Adrenal gland (tissue), 12 donors: Measurements from ENCODE around the gene LENG9. TPM values are rescaled to one million over a fixed set of nuclear protein-coding genes. Genes with fewer than 3 reads are reported as not detected.

Experiments used
- DNase-seq, 7 donors: peaks; one replicate each; pipeline ENCODE4 v3.0.0-alpha.2; 2019 to 2020
- H3K27ac ChIP-seq, 5 donors: fragments of 200-600 bp; sonication (generic) in 4 of 5; 1 replicate in 3 of 5; 2 replicates in 2 of 5; pipeline versions ENCODE4 v1.5.1 to v1.8.0; 2016 to 2020; ENCODE audit warnings: mild to moderate bottlenecking in 1 of 5
- H3K27me3 ChIP-seq: fragments of 200-600 bp; 2 replicates; pipeline ENCODE4 v1.8.0; 2021
- H3K36me3 ChIP-seq, 2 donors: fragments of 200-600 bp; replicated peaks in 1 of 2; 1 replicate in 1 of 2; 2 replicates in 1 of 2; pipeline versions ENCODE4 v1.5.1 to v1.8.0; 2018 to 2022
- H3K4me1 ChIP-seq, 2 donors: fragments of 200-600 bp; replicated peaks in 1 of 2; 1 replicate in 1 of 2; 2 replicates in 1 of 2; pipeline versions ENCODE4 v1.5.1 to v1.8.0; 2018 to 2021
- H3K4me3 ChIP-seq, 4 donors: fragments of 200-600 bp; sonication (generic) in 3 of 4; one replicate each; pipeline ENCODE4 v1.5.1; 2016 to 2018
- H3K9me3 ChIP-seq, 3 donors: fragments of 200-600 bp; sonication (generic) in 1 of 3; replicated peaks in 1 of 3; 1 replicate in 2 of 3; 2 replicates in 1 of 3; pipeline versions ENCODE4 v1.5.1 to v1.8.0; 2016 to 2021
- CTCF ChIP-seq, 6 experiments: fragments of 450-650 bp in 4 of 6; fragments of 200-600 bp in 2 of 6; sonication (generic) in 1 of 6; IDR thresholded peaks; 1 replicate in 5 of 6; 2 replicates in 1 of 6; pipeline versions ENCODE4 v1.5.1 to v1.8.0; 2016 to 2021; ENCODE audit warnings: antibody characterized with exemption in 6 of 6, mild to moderate bottlenecking in 2 of 6, moderate library complexity in 1 of 6
- POLR2A ChIP-seq, 2 donors: fragments of 450-650 bp; IDR thresholded peaks; one replicate each; pipeline ENCODE4 v1.6.1; 2017; ENCODE audit warnings: antibody characterized with exemption in 2 of 2, mild to moderate bottlenecking in 2 of 2, moderate library complexity in 1 of 2
- whole genome bisulfite sequencing, 4 donors: extraction: QIAGEN DNeasy Blood & Tissue Kit in 2 of 4; methylation state at CpG; one replicate each; pipeline versions ENCODE4 v1.1.5 to v1.1.7; 2013 to 2017; 5-methylcytosine and 5-hydroxymethylcytosine counted together
- intact Hi-C, 2 donors: fragments of 100-400 bp; cut with DNase I; formaldehyde crosslinking; loops; one replicate each; pipeline versions ENCODE4 v1.14.1 to v1.15.0; 2022 to 2023
- polyA plus RNA-seq, 3 donors: library from polyadenylated mRNA; stranded (reverse); fragments of 200-250 nt in 2 of 3; fragments of 350-450 nt in 1 of 3; fragmentation: Illumina TruSeq in 1 of 3; extraction: RNeasy Lipid Tissue Mini Kit (QIAGEN cat#74804) in 1 of 3; gene quantifications; one replicate each; pipeline ENCODE4 v1.2.3, GENCODE V29; 2013 to 2014
- total RNA-seq, 9 donors: library from RNA; depleted of rRNA in 4 of 9; stranded (reverse); fragments of >200 nt in 4 of 9; fragments of 120-200 nt in 1 of 9; fragmentation: NEBNext Ultra II Directional in 1 of 9; extraction: Animal tissue kit (Norgen Biotek cat#: 25700) in 1 of 9; gene quantifications; one replicate each; pipeline versions ENCODE4 v1.1.0 to v1.2.4, GENCODE V29; 2013 to 2023
- donor health status: healthy with polysubstance abuse.
- donor health status: Bipolar disorder and iron deficiency.
- donor health status: DM: yes; HTN: yes; CAD: no.
- donor health status: DM: no; HTN: no; CAD: no.
- donor health status: DM: no; HTN: no; CAD: no.
- donor health status: DM: yes; HTN: yes; CAD: no.

The LENG9 gene
- total and polyA plus RNA-seq, 12 donors = 1.3 to 15.3 (median 7.8) TPM

- Histone ChIP-seq H3K36me3 (peaks cover 0 to 82% of the 10 kb centered on the region in 2 donors), H3K27me3 (no peaks in the 10 kb centered on the region), H3K4me1 (peaks cover 12 to 19% of the 10 kb centered on the region in 2 donors), H3K27ac (no peak overlapping the region), H3K4me3 (no peak overlapping the region), H3K9me3 (no peaks in the 10 kb centered on the region)
- intact Hi-C loops = no loop called here
- no peak for TF ChIP-seq CTCF (IDR thresholded peaks at IDR 0.05)
- no peak for TF ChIP-seq POLR2A (IDR thresholded peaks at IDR 0.05)
- DNase-seq = no peak
- WGBS, 4 donors = 90 to 92% (median 91%) methylated on average over 19 to 31 of the region's 31 CpGs
These were observed 9.4 kb downstream of the LENG9 start for GRCh38 chr19:54453921-54454780.

- no peaks in the 10 kb centered on the region for H3K27me3 ChIP-seq
- DNase-seq = no peak
- H3K4me1 ChIP-seq = peaks cover 12 to 21% of the 10 kb centered on the region in 2 donors
- TF ChIP-seq POLR2A (IDR thresholded peaks at IDR 0.05) (no peak), CTCF (IDR thresholded peaks at IDR 0.05) (no peak)
- peaks cover 0 to 66% of the 10 kb centered on the region in 2 donors for H3K36me3 ChIP-seq
- H3K9me3 ChIP-seq = no peaks in the 10 kb centered on the region
- no peak overlapping the region for H3K4me3 ChIP-seq
- 84 to 92% (median 91%) methylated on average over 3 to 11 of the region's 11 CpGs for WGBS, 4 donors
- intact Hi-C loops = no loop called here
- no peak overlapping the region for H3K27ac ChIP-seq
These were observed 11.0 kb downstream of the LENG9 start for GRCh38 chr19:54452626-54453025.

GRCh38 chr19:54451997-54452396 lies 11.6 kb downstream of the LENG9 start:
- Histone ChIP-seq H3K36me3 (peaks cover 0 to 60% of the 10 kb centered on the region in 2 donors), H3K4me3 (no peak overlapping the region), H3K4me1 (peaks cover 12 to 27% of the 10 kb centered on the region in 2 donors), H3K27me3 (no peaks in the 10 kb centered on the region), H3K9me3 (no peaks in the 10 kb centered on the region), H3K27ac (no peak overlapping the region)
- TF ChIP-seq CTCF (IDR thresholded peaks at IDR 0.05) (no peak), POLR2A (IDR thresholded peaks at IDR 0.05) (no peak)
- no peak for DNase-seq
- intact Hi-C loops = no loop called here
- 81 to 90% (median 88%) methylated on average over 8 to 11 of the region's 11 CpGs for WGBS, 4 donors

- H3K27me3 ChIP-seq = no peaks in the 10 kb centered on the region
- intact Hi-C loops = no loop called here
- peaks cover 0 to 54% of the 10 kb centered on the region in 2 donors for H3K36me3 ChIP-seq
- H3K4me1 ChIP-seq = peaks cover 12 to 33% of the 10 kb centered on the region in 2 donors
- 57 to 70% (median 61%) methylated on average over 9 of the region's 9 CpGs for WGBS, 4 donors
- no peak for DNase-seq
- no peak overlapping the region for H3K4me3 ChIP-seq
- H3K9me3 ChIP-seq = no peaks in the 10 kb centered on the region
- no peak for TF ChIP-seq POLR2A (IDR thresholded peaks at IDR 0.05)
- no peak for TF ChIP-seq CTCF (IDR thresholded peaks at IDR 0.05)
- no peak overlapping the region for H3K27ac ChIP-seq
These were observed 12.2 kb downstream of the LENG9 start for GRCh38 chr19:54451331-54451871.
